ENCODE data around the gene NSMF.

Gene NSMF

DNA sequence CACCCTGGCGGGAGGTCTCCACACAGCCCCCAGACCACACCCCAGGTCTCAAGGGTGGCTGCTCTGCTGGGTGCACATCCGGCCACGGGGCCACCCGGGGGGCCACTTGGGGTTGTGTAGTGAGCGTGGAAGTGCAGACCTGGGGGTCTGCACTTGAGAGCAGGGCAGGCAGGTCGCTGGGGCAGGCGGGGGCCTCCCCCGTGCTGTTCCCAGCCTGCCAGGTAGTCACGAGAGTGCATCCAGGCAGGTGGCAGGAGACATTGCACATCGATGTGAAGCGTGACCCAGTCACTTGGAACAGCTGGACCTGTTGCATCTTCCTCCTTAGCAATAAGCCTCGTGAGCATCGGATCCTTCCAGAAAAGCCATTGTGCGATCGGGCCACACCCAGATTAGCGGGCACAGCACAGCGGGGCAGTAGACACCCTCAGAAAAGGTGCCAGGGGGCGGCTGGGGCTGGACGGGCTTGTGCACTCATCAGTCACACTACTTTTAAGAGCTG is 13.2 kb downstream of the NSMF start:
- no peak for DNase-seq (ENCODE audit: low read depth)

DNA sequence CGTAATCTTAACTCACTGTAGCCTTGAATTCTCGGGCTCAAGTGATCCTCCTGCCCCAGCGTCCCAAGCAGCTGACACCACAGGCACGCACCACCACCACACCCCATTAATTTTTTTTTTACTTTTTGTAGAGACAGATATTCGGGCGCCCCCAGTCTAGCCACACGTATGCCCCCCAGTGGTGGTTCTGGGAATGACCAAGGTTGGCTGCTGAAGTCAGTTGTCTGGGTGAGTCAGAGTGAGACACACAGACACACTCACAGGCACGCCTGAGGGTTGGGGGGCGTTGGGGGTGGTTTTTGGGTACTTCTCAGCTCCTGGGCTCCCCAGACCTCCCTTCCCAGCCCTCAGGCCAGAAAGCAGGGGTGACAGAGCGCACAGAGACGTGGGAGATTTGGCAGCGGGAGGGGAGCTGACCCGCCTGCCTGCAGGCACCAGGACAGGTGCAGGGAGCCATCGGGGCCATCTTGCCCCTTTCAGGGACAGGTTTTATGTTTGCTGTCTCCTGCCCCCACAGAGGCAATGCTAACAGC is 13.8 kb downstream of the NSMF start:
- DNase-seq (ENCODE audit: low read depth), result peak; percentile 69

DNA sequence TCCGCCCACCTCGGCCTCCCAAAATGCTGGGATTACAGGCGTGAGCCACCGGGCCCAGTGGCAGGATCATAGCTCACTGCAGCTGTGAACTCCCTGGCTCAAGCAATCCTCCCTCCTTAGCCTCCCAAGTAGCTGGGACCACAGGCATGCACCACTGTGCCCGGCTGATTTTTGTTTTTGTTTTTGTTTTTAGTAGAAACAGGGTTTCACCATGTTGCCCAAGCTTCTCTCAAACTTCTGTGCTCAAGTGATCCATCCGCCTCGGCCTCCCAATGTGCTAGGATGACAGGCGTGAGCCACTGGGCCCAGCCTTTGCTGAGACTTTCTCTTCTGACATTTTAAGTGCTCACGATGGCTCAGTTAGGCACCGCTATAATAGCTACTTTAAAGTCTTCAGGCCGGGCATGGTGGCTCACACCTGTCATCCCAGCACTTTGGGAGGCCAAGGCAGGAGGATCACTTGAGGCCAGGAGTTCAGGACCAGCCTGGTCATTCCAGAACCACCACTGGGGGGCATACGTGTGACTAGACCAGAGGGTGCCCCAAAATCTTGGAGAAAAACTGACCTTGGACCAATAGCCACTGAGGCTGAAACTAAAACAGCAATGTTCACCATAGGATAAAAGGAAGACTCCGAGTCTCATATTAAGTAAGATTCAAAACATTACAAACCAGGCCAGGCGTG is 14.9 kb downstream of the NSMF start:
- no peak for DNase-seq (ENCODE audit: low read depth)

GRCh38 chr9:137441935-137442321 is 17.2 kb downstream of the NSMF start:
- no peak for DNase-seq (ENCODE audit: low read depth)

DNA sequence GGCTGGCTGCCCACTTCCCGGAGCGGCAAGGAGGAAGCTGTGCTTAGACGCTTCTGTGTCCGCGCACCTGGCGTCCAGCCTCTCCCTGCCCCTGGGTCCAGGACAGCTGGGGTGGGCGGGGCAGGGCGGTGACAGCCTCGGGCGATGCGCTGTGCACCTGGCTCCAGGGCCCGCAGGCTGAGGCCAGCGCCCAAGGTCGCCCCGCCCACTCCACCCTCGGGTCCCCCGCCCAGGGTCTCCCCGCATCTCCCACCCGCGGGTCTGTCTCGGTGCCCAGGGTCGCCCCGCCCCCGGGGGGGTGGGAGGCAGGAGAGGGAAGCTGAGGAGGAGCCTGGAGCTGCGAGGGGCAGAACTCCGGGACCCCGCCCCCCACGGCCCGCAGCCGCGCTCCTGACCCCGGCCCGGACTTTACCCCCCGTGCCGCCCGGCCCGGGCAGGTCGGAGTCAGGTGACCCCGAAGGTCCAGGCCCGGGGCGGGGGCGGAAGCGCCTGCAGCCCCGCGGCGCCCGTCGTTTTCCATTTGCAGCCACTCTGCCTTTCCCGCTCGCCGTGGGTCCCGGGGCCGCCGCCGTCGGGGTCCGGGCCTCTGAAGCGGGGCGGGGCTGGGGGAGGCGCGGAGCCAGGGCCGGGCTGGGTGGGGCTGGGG is 17.7 kb downstream of the NSMF start, which contains the start of gene ENTPD8:
Gene ENTPD8, minus strand, starts transcription at position 69 of the 646 bp plus-strand sequence. CDS start 3,072 bp downstream, outside the sequence.
- no peak for DNase-seq (ENCODE audit: low read depth)

- no peak for DNase-seq (ENCODE audit: low read depth)
Measured at GRCh38 chr9:137439158-137439714, 19.9 kb downstream of the NSMF start.

DNA sequence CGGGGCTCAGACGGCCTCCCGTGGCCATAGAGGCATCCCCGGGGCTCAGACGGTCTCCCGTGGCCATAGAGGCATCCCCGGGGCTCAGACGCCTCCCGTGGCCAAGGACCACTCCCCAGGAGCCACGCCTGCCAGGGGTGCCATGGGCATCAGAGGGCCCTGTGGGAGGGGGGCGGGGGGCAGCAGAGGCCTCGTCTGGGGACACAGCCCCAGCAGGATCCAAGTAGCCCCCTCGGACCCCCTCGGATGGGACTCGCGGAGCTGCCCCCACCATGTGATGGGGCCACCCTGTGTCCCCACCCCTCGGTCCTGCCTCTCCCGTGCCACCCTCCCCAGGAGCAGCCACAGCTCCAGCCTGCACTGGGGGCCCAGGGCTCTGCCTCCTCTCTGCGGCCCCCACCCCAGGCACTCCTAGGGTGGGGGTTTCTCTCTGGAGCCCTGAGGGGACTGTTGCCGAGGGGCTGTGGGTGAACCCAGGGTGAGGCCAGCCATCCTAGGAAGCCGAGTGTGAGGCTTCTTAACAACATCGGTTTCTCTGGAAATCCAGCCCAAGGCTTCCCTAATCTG is 20.5 kb downstream of the NSMF start:
- no peak for DNase-seq (ENCODE audit: low read depth)

- DNase-seq (ENCODE audit: low read depth), result no peak
Measured at GRCh38 chr9:137437691-137438590, 21.2 kb downstream of the NSMF start.

DNA sequence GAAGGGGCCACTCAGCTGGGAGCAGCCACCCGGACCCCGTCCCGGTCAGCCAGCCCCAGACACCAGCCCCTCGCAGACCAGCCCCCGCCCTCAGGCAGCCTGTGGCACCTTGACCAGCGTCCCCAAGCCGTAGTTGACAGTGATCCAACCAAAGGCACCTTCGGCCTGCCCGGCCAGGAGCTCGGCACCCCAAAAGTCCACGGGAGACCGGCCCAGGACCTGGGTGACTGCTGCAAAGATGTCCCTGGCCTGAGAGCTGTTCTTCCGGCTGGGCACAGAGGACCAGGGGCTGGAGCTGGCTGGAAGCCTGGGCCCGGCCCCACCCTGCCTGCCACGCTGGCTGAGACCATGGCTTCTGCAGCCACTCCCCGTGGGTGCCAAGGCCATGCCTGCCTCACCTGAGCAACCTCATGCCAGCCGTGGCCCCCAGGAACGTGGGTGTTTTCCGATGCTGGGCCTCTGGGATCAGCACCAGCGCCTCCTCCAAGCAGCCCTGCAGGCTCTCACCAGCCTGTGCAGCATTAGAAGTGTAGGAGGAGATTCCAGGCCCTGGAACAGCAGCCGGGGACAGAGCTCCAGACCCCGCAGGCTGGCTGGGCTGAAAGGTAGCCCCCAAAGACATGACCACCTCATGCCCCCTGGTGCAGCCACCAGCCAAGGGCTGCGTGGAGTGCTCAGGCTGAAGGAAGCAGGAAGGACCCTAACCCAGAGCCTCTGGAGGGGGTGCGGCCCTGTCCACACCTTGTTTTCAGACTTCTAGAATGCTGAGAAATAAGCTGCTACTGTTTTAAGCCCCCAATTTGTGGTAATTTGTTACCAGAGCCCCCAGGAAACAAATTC is 22.2 kb downstream of the NSMF start:
- DNase-seq (ENCODE audit: low read depth), result no peak

GRCh38 chr9:137435980-137436760 is 23.0 kb downstream of the NSMF start:
- peak; percentile 64 for DNase-seq (ENCODE audit: low read depth)

DNA sequence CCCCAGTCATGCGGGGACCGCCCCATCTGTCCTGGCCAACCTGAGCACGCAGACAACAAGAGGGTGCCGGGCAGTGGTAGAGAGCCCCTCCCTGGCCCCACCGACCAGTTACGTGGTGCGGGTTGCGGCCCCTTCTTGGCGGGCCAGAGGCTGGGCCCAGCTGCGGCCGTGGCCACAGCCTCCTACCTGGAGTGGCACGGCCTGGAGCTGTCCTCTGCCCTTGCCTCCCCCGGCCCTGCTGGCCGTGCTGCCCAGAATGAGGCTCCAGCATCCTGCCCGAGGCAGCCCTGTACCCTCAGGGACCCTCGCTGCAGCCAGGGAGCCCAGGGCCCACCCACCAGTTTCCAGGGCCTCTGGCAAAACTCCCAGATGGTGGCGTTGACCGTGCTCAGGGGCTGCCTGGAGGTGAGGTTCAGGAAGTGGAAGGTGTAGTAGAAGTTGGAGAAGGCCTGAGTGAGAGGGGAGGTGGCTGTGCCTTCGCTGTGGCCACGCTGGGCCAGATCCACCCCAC is 23.7 kb downstream of the NSMF start:
- no peak for DNase-seq (ENCODE audit: low read depth)

- no peak for DNase-seq (ENCODE audit: low read depth)
Measured at GRCh38 chr9:137434498-137435380, 24.4 kb downstream of the NSMF start.

- no peak for DNase-seq (ENCODE audit: low read depth)
Measured at GRCh38 chr9:137433916-137434431, 25.2 kb downstream of the NSMF start.

DNA sequence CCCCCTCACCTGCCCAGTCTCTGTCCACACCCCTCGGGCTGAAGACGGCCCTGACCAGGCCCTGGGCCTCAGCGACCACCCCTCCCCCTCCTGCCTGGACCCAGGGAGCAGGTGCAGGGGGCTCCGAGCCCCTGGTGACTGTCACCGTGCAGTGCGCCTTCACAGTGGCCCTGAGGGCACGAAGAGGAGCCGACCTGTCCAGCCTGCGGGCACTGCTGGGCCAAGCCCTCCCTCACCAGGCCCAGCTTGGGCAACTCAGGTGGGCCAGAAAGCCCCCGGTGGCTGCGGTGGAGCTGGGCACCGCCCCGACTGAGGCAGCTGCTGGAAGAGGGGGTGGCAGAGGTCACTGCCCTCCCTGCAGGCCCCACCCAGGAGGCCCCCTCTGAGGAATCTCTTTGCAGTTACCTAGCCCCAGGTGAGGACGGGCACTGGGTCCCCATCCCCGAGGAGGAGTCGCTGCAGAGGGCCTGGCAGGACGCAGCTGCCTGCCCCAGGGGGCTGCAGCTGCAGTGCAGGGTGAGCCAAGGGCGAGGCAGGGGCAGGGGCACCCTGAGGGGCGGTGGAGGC is 25.7 kb downstream of the NSMF start:
- DNase-seq (ENCODE audit: low read depth), result no peak

DNA sequence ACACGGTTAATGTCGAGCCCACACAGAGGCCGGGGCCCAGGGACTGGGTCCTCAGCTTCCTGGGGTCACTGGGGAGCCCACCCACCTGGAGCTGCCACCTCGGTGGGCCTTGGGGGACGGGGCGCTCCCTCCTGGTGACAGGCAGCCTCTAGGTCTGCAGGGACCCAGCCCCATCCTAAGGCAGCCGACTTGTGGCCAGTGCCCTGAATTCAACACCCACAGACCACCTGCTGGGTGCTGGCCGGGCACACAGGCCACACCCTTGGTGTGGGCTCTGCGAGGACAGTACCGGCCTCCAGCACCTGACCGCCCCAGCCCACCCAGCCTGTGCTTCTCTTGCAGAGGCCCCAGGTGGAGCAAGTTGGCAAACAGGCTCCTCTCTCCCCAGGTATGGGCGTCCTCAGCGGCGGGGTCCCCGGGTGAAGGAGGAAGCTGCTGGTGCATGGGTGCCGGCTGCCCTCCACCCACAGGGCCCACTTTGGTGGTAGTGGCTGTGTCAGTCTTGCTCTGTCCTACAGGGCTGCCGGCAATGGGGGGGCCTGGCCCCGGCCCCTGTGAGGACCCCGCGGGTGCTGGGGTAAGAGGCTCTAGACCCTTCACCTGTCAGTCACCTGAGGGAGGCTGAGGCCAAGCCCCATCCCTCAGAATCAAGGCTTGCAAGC is 26.3 kb downstream of the NSMF start:
- DNase-seq (ENCODE audit: low read depth), result no peak

DNA sequence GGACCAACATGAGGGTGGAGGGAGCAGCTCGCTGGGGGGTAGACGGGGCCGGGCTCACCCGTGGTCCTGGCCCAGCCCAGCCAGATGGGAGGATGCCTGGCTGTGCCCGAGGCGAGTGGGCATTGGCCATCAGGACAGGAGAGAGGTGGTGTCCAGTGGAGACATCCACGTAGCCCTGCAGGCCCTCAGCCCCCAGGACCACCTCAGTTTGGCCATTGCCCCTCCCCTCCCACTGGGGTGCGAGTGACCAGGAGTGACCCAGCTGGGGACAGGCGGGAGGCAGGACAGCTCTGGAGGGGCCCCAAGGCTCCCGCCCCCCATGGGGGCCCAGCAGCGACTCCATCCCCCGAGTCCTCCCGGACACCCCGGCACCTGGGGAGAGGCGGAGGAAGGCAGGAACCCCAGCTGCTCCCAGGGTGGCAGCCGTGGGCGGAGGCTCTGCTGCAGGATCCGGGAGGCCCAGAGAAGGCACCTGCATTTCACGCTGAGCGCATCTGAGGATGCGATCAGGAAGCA is 27.7 kb downstream of the NSMF start:
- no peak for DNase-seq (ENCODE audit: low read depth)

- no peak for DNase-seq (ENCODE audit: low read depth)
Measured at GRCh38 chr9:137430723-137431415, 28.3 kb downstream of the NSMF start.
